Posterior cingulate gyrus (tissue), 11 donors: ENCODE results near the gene REC8.

Experiments used
- DNase-seq, 10 donors: peaks; one replicate each; pipeline versions ENCODE4 v3.0.0 to v3.0.0-alpha.2; 2020 to 2021; ENCODE audit warnings: mixed read lengths in 3 of 10
- intact Hi-C: fragments of 100-400 bp; cut with DNase I; formaldehyde crosslinking; loops from one replicate; pipeline ENCODE4 v1.15.1; 2023

Gene REC8, protein sequence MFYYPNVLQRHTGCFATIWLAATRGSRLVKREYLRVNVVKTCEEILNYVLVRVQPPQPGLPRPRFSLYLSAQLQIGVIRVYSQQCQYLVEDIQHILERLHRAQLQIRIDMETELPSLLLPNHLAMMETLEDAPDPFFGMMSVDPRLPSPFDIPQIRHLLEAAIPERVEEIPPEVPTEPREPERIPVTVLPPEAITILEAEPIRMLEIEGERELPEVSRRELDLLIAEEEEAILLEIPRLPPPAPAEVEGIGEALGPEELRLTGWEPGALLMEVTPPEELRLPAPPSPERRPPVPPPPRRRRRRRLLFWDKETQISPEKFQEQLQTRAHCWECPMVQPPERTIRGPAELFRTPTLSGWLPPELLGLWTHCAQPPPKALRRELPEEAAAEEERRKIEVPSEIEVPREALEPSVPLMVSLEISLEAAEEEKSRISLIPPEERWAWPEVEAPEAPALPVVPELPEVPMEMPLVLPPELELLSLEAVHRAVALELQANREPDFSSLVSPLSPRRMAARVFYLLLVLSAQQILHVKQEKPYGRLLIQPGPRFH

DNA sequence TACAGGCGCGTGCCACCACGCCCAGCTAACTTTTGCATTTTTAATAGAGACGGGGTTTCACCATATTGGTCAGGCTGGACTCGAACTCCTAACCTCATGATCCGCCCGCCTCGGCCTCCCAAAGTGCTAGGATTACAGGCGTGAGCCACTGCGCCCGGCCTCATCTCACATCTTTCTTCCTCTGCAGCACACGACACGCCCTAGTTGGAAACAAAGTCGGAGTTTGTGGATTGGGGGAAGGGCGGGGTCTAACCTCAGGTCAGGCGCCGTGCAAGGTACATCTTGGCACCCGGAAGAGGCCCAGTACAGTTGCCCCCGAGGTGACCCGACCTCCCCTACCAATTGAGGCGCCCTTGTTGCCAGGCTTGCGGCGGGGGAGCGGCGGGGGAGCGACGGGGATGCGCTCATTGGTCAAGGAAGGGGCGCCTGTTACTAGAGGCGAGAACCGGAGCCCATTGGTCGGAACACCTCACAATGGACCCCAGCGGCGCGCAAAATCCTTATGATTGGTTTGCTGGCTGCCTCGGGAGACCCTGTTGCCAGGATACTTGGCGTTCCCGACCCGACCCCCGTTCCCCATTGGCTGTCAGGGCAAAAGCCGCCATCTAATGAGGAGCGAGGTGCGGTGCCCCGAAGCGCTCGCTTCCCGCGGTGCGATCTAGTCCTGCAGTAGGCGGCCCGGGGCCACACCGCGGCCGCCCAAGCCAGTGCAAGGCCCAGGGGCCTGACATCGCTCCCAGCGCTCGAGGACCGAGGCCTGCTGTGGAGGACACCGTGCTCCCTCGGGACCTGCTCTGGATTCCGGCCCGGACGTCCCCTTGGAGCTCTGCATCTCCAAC lies at the start of gene REC8:
Gene REC8, plus strand, starts transcription at position 659 of the 839 bp plus-strand sequence. CDS start 473 bp downstream, outside the sequence.
- intact Hi-C loops, result no loop called here
- peak; percentile 80 to 99 (median 94) for DNase-seq

GRCh38 chr14:24122416-24122815 lies 49.5 kb upstream of the REC8 start:
- intact Hi-C loops, result no loop called here
- DNase-seq, result no peak

GRCh38 chr14:24122898-24123297 lies 49.0 kb upstream of the REC8 start:
- intact Hi-C loops, result no loop called here
- peak in 1 of 10 donors; percentile 14 for DNase-seq

DNA sequence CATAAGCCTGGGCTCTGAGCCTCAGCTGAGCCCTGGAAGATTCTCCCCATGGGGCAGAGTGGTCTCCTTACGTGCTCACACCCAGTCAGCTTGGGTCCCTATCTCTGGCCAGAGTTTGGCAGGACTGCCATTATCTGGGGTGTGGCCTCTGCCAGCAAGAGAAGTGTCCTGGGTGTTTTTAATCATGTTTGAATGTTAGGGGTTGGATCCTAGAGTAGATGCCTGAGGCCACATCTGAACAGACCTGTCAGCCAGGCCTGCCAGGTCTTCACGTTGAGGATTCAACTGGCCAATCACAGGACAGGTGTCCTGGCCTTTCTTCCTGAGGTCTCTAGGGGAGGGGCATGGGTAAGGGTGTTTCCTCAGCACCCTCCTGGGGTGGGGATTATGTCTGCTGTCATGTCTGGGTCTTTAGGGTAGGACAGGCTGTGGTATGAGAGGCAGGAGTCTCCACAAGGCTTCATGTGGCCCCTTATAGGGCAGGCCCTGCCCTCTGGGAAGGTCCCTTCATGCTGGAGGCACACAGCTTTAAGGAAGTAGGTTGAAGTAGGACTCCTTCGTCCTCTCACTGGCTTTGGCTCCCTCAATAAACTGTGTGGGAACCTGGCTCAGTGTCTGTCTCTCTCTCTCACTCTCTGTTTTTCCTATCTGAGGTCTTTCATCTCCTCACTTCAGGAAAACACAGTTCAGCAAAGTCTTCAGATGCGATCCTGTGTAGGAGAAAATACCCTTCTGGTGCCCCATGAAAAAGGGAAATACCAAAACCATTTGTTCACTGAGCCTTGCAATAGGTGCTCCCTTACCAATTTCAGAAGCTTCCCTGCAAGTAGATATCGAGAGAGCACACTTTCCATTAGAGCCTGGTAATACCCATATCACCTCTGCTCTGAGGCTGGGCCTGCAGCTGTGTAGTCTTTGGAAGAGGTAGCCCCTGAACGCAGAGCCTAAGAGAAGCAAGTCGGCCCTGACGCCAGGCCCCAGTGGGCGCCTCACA lies 48.2 kb upstream of the REC8 start:
- intact Hi-C loops, result no loop called here
- peak in 1 of 10 donors; percentile 18 for DNase-seq

GRCh38 chr14:24126939-24127338 lies 44.9 kb upstream of the REC8 start:
- intact Hi-C loops, result no loop called here
- DNase-seq, result no peak

- no peak for DNase-seq
- intact Hi-C loops, result no loop called here
These were observed 44.2 kb upstream of the REC8 start for GRCh38 chr14:24127673-24128072.

DNA sequence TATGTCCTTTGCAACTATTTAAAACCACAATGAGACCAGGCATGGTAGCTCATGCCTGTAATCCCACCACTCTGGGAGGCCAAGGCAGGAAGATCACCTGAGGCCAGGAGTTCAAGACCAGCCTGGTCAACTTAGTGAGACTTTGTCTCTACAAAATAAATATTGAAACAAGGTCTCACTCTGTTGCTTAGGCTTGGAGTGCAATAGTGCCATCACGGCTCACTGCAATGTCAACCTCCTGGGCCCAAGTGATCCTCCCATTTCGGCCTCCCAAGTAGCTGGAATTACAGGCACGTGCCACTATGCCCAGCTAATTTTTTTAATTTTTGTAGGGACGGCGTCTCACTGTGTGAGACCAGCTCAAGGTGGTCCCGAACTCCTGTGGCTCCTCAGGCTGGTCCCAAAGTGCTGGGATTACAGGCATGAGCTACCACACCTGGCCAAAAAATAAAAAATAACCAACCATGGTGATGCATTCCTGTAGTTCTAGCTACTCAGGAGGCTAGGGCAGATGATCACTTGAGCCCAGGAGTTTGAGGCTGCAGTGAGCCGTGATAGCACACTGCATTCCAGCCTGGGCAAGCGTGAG lies 42.4 kb upstream of the REC8 start:
- DNase-seq, result peak in 1 of 10 donors; percentile 14
- intact Hi-C loops, result no loop called here

- intact Hi-C loops, result no loop called here
- peak in 1 of 10 donors; percentile 38 for DNase-seq
These were observed 41.5 kb upstream of the REC8 start, which contains the start of gene FITM1 for GRCh38 chr14:24130380-24130716. Gene FITM1, plus strand, starts transcription at chr14:24130659. Its CDS starts 905 bp downstream, at chr14:24131564.

DNA sequence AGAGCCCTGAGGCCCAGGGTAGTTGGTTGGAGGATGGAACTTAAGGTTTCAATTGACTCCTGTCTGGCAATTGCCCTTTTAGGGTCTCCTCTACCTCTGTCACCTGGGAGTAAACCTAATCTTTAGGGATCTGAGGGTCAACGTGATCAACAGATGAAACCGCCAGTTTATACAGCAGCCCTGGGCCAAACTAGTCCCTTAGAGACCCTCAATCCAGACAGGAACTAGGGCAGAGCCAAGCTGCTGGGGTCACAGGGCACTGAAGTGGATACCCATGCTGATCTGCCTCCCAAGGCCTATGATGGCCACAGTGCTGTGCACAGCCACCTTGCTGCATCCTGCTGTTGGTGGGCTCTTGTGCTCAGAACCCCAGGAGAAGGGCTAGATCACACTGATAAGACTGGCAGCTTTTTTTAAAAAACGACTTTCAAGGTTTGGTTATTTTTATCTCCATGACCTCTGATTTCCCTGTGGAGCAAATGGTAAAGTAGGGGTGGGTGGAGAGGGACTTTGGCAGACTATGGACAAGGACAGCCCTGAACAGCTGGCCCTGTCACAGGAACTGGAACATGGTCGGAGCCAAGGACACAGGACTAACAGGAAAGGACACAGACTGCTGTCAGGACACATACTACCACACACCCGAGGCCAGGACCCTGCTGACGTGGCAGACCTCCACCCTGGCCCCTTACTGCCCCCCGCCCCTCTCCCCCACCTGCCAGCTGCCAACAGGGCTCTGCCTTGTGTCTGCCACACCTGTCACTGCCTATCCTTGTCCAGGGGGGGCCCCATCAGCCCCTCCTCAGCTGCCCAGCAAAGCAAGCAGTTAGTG lies 40.9 kb upstream of the REC8 start:
- intact Hi-C loops, result no loop called here
- DNase-seq, result peak in 1 of 10 donors; percentile 45

GRCh38 chr14:24131549-24131966 lies 40.3 kb upstream of the REC8 start:
- intact Hi-C loops, result no loop called here
- DNase-seq, result no peak

DNA sequence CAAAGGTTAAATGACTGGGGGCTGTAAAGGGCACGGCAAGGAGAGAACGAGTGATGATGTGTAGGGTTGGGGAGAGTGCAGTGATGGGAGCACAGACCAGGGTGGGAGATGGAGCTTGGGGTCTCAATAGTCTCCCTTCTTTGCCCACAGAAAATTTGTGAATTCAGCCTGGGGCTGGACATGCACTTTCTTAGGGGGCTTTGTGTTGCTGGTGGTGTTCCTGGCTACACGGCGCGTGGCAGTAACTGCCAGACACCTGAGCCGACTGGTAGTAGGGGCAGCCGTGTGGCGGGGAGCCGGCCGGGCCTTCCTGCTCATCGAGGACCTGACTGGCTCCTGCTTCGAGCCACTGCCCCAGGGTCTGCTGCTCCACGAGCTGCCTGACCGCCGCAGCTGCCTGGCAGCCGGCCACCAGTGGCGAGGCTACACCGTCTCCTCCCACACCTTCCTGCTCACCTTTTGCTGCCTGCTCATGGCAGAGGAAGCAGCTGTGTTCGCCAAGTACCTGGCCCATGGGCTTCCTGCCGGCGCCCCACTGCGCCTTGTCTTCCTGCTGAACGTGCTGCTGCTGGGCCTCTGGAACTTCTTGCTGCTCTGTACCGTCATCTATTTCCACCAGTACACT lies 39.7 kb upstream of the REC8 start:
- DNase-seq, result peak in 1 of 10 donors; percentile 77
- intact Hi-C loops, result no loop called here

DNA sequence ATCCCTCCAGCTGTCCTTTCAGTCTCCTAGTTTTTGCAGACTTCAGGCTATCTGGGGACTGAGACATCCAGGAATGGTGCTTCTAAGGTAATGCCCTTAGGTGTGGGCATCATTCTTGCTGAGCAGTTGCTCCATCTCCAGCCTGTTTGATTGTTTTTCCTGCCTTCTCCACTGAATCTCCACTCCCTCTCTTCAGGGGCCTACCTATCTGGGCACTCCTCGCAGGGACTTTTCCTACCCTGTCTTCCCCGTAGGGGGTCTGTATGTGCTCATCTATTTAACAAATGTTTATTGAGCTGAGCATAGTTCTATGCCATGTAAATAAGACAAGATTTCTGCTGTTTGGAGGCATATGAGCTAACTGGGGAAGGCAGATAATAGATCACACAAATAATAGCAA lies 38.9 kb upstream of the REC8 start:
- intact Hi-C loops, result no loop called here
- DNase-seq, result no peak

- intact Hi-C loops, result no loop called here
- no peak for DNase-seq
These were observed 38.1 kb upstream of the REC8 start for GRCh38 chr14:24133735-24134134.

DNA sequence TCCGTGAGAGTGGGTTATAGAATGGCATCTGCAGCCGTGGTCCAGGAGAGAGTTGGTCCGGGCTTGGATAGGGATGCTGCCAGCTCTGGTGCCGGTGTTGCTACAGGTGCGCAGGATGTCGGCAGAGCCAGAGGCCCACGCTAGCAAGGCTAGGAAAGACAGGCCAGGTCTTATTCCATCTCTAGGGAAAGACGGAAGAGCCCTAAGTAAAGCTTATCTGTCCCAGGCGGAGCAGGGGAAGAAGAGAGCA lies 36.4 kb upstream of the REC8 start:
- intact Hi-C loops, result no loop called here
- DNase-seq, result no peak

DNA sequence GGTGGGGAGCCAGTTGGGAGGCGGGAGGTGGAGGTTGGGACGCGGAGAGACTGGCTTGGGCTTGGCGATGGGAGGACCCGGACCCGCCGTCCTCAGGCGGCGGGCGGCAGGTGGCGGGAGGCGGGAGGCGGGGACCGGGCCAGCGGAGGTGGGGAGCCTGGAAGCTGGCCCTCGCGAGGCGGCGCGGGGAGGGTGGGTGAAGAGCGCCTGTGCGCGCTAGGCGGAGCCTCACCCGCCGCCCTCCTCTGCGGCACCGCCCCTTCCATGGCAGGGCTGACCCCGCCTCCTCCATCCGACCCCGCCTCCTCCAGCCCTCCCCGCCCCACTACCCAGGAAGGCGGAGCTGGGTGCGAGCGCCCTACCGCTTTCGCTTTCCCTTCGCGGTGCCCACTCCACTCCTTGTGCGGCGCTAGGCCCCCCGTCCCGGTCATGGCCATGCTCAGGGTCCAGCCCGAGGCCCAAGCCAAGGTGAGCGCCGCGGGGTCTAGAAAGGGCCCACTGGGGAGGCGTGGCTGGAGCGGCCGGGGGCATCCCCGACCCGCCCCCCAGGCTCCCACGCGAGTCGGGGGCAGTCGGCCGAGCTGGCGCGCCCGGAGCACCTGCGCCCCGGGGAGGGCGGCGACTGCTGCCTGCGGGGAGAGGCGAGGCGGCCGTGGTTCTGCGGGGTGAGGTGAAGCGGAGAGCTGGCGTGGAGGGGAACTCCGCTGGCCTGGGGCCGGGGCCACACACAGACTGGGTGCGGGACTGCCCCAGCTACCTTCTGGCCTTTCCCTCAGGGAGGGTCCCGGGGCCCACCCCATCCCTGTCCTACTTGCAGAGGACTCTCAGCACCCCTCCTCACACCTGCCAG lies 35.8 kb upstream of the REC8 start, which contains the start of gene PSME1:
Gene PSME1, plus strand, starts transcription at position 361 of the 850 bp plus-strand sequence. Its CDS starts 69 bp downstream, at position 430.
- intact Hi-C loops, result no loop called here
- peak; percentile 87 to 99 (median 94) for DNase-seq

DNA sequence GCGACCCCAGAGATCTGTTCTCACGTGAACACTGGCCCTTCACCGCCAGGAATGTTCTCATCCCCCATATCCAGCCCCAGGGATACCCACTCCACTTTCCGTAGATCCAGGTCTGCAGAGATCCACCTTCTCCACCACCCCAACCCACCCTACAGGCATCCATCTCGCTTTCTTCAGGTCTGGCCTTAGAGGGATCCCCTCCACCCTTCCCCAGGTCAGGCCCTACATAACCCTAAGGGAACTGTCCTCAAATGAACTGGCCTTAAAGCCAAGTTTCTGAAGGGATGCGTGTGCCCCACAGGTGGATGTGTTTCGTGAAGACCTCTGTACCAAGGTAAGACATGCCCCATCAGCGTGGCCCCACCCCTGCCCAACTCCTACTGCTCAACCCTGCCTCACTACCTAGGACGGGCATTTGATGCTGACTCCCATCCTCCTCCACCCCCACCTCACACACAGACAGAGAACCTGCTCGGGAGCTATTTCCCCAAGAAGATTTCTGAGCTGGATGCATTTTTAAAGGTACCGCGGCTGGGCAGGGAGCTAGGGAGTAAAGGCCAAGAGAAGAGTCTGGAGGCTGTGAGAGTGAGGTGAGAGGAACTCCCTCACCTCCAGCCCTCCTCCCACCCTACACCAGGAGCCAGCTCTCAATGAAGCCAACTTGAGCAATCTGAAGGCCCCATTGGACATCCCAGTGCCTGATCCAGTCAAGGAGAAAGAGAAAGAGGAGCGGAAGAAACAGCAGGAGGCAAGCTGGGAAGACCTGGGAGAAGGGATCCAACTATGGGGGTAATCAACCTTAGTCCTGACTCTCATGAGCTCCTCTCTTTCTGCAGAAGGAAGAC lies 35.0 kb upstream of the REC8 start:
- DNase-seq, result peak in 1 of 10 donors; percentile 66
- intact Hi-C loops, result no loop called here
